ENCODE data around the gene PREX1. TPM values are rescaled to one million over a fixed set of nuclear protein-coding genes. Genes with fewer than 3 reads are reported as not detected.

PREX1 gene
- total RNA-seq, 2 experiments from 2014 or later: 20.7 to 25.3 TPM

DNA sequence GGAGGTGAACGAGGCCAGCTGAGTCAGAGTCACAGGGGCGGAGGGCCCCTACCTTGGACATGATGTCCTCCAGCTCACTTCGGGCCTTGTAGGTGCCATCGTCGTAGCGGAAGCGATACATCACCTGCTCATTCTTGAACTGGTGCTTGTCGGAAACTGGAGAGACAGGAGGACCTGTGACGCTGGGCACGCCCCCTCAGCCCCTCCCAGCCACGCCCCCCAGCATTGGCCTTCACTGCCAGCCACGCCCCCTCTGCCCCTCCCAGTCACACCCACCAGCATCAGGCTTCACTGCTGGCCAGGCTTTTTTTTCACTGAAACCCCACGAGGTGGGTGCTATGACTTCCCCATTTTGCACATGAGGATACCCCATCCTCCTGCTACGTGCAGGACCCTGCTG lies 148.2 kb downstream of the PREX1 start:
- intact Hi-C loops (cut with micrococcal nuclease; ENCODE audit: unreplicated experiment): no loop called here
- H4K20me1 ChIP-seq (ENCODE audit: insufficient read depth, low read length): no peaks in the 10 kb centered on the region
- CTCF ChIA-PET (ENCODE audit: unreplicated experiment): no interaction called here
- no peak overlapping the region for H3K4me2 ChIP-seq (ENCODE audit: low read length)
- H2AFZ ChIP-seq (ENCODE audit: low read length): no peak overlapping the region
- TF ChIP-seq EZH2phosphoT487 (IDR thresholded peaks at IDR 0.05; ENCODE audit: borderline replicate concordance, low read depth, low read length): no peak
- TF ChIP-seq, protein P1, sequence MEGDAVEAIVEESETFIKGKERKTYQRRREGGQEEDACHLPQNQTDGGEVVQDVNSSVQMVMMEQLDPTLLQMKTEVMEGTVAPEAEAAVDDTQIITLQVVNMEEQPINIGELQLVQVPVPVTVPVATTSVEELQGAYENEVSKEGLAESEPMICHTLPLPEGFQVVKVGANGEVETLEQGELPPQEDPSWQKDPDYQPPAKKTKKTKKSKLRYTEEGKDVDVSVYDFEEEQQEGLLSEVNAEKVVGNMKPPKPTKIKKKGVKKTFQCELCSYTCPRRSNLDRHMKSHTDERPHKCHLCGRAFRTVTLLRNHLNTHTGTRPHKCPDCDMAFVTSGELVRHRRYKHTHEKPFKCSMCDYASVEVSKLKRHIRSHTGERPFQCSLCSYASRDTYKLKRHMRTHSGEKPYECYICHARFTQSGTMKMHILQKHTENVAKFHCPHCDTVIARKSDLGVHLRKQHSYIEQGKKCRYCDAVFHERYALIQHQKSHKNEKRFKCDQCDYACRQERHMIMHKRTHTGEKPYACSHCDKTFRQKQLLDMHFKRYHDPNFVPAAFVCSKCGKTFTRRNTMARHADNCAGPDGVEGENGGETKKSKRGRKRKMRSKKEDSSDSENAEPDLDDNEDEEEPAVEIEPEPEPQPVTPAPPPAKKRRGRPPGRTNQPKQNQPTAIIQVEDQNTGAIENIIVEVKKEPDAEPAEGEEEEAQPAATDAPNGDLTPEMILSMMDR (conservative IDR thresholded peaks at IDR 0.05; ENCODE audit: low read length): no peak
- H3K9me3 ChIP-seq (ENCODE audit: low read length): no peaks in the 10 kb centered on the region
- no peaks in the 10 kb centered on the region for H3K79me2 ChIP-seq (ENCODE audit: insufficient read depth, low read depth, low read length)
- H3K4me1 ChIP-seq (ENCODE audit: insufficient read depth, low read length, poor library complexity, severe bottlenecking): peaks cover 7% of the 10 kb centered on the region
- POLR2A ChIA-PET: no interaction called here
- DNase-seq (ENCODE audit: low spot score): peak; percentile 69
- H3K4me3 ChIP-seq (ENCODE audit: low read depth, low read length, poor library complexity, severe bottlenecking): no peak overlapping the region
- BruUV-seq (replicated peaks): no TSS peak
- H3K9me2 ChIP-seq (ENCODE audit: insufficient read depth, low read length): no peaks in the 10 kb centered on the region
- H3K27ac ChIP-seq (ENCODE audit: low read depth, low read length, poor library complexity, severe bottlenecking): no peak overlapping the region
- peaks cover 12% of the 10 kb centered on the region; the same call in 1 of the 2 replicates for H3K36me3 ChIP-seq (ENCODE audit: insufficient read depth, low read length)

DNA sequence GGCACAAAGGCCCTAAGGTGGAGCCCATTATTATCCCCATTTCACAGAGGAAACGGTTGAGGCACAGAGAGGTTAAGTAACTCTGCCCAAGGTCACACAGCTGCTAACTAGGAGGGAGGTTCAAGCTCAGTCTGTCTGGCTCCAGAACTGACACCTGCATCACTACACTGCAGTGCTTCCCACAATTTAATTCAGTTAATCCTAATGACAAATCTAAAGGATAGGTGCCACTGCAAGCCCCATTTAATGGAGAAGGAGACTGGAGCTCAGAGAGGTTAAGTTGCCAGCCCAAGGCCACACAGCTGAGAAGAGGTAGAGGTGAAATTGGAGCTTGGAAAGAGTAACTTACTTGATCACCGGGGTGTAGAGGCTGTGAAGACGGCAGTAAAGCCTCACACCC lies 148.8 kb downstream of the PREX1 start:
- no peak for TF ChIP-seq EZH2phosphoT487 (IDR thresholded peaks at IDR 0.05; ENCODE audit: borderline replicate concordance, low read depth, low read length)
- TF ChIP-seq, protein P1 (conservative IDR thresholded peaks at IDR 0.05; ENCODE audit: low read length): no peak
- H3K4me3 ChIP-seq (ENCODE audit: low read depth, low read length, poor library complexity, severe bottlenecking): no peak overlapping the region
- no peak overlapping the region for H3K27ac ChIP-seq (ENCODE audit: low read depth, low read length, poor library complexity, severe bottlenecking)
- H2AFZ ChIP-seq (ENCODE audit: low read length): no peak overlapping the region
- no peaks in the 10 kb centered on the region for H3K9me3 ChIP-seq (ENCODE audit: low read length)
- H3K9me2 ChIP-seq (ENCODE audit: insufficient read depth, low read length): no peaks in the 10 kb centered on the region
- H3K4me1 ChIP-seq (ENCODE audit: insufficient read depth, low read length, poor library complexity, severe bottlenecking): peaks cover 7% of the 10 kb centered on the region
- H3K79me2 ChIP-seq (ENCODE audit: insufficient read depth, low read depth, low read length): no peaks in the 10 kb centered on the region
- BruUV-seq (replicated peaks): no TSS peak
- intact Hi-C loops (cut with micrococcal nuclease; ENCODE audit: unreplicated experiment): no loop called here
- ChIA-PET POLR2A (no interaction called here), CTCF (ENCODE audit: unreplicated experiment) (no interaction called here)
- H4K20me1 ChIP-seq (ENCODE audit: insufficient read depth, low read length): no peaks in the 10 kb centered on the region
- H3K36me3 ChIP-seq (ENCODE audit: insufficient read depth, low read length): peaks cover 12% of the 10 kb centered on the region; the same call in 1 of the 2 replicates
- H3K4me2 ChIP-seq (ENCODE audit: low read length): no peak overlapping the region
- no peak for DNase-seq (ENCODE audit: low spot score)

DNA sequence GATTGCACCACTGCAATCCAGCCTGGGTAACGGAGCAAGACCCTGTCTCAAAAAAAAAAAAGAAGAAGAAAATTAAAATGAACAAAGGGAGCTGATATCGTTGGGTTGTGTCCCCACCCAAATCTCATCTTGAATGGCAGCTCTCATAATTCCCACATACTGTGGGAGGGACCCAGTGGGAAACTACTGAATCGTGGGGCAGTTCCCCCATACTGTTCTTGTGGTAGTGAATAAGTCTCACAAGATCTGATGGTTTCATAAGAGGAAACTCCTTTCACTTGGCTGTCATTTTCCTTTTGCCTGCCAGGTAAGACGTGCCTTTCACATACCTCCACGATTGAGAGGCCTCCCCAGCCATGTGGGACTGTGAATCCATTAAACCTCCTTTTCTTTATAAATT lies 149.4 kb downstream of the PREX1 start:
- peaks cover 12% of the 10 kb centered on the region; the same call in 1 of the 2 replicates for H3K36me3 ChIP-seq (ENCODE audit: insufficient read depth, low read length)
- H3K27ac ChIP-seq (ENCODE audit: low read depth, low read length, poor library complexity, severe bottlenecking): no peak overlapping the region
- intact Hi-C loops (cut with micrococcal nuclease; ENCODE audit: unreplicated experiment): no loop called here
- H3K79me2 ChIP-seq (ENCODE audit: insufficient read depth, low read depth, low read length): no peaks in the 10 kb centered on the region
- DNase-seq (ENCODE audit: low spot score): no peak
- no peaks in the 10 kb centered on the region for H3K9me3 ChIP-seq (ENCODE audit: low read length)
- H3K9me2 ChIP-seq (ENCODE audit: insufficient read depth, low read length): no peaks in the 10 kb centered on the region
- TF ChIP-seq EZH2phosphoT487 (IDR thresholded peaks at IDR 0.05; ENCODE audit: borderline replicate concordance, low read depth, low read length): no peak
- TF ChIP-seq, protein P1 (conservative IDR thresholded peaks at IDR 0.05; ENCODE audit: low read length): no peak
- no TSS peak for BruUV-seq (replicated peaks)
- H4K20me1 ChIP-seq (ENCODE audit: insufficient read depth, low read length): no peaks in the 10 kb centered on the region
- H3K4me3 ChIP-seq (ENCODE audit: low read depth, low read length, poor library complexity, severe bottlenecking): no peak overlapping the region
- ChIA-PET POLR2A (no interaction called here), CTCF (ENCODE audit: unreplicated experiment) (no interaction called here)
- H2AFZ ChIP-seq (ENCODE audit: low read length): no peak overlapping the region
- H3K4me1 ChIP-seq (ENCODE audit: insufficient read depth, low read length, poor library complexity, severe bottlenecking): peaks cover 7% of the 10 kb centered on the region
- H3K4me2 ChIP-seq (ENCODE audit: low read length): no peak overlapping the region

Data from OCI-LY7 (cell line).